Lower leg skin (tissue), 4 donors: ENCODE data around the gene PLGRKT. TPM values are rescaled to one million over a fixed set of nuclear protein-coding genes. Genes with fewer than 3 reads are reported as not detected.

Source experiments
- DNase-seq, 2 donors: peaks; one replicate each; pipeline ENCODE4 v3.0.0-alpha.2; 2019; ENCODE audit warnings: low spot score in 2 of 2
- H3K4me3 ChIP-seq: fragments of 200-600 bp; sonication (generic); 2 replicates; pipeline ENCODE4 v1.5.1; 2017; ENCODE audit warnings: mild to moderate bottlenecking, low read depth; ENCODE audit not compliant: poor library complexity, severe bottlenecking
- CTCF ChIP-seq, 3 donors: fragments of 450-650 bp; IDR thresholded peaks; one replicate each; pipeline ENCODE4 v1.5.1; 2016; ENCODE audit warnings: antibody characterized with exemption in 3 of 3, mild to moderate bottlenecking in 3 of 3, moderate library complexity in 2 of 3
- POLR2A ChIP-seq, 2 donors: fragments of 450-650 bp; IDR thresholded peaks; one replicate each; pipeline ENCODE4 v1.6.1; 2016 to 2017; ENCODE audit warnings: antibody characterized with exemption in 2 of 2, mild to moderate bottlenecking in 1 of 2, moderate library complexity in 1 of 2
- WGBS, 2 donors: methylation state at CpG; one replicate each; pipeline ENCODE4 v1.1.5; 2018; 5-methylcytosine and 5-hydroxymethylcytosine counted together
- intact Hi-C: fragments of 100-400 bp; cut with DNase I; formaldehyde crosslinking; loops from one replicate; pipeline ENCODE4 v1.15.0; 2023; ENCODE audit warnings: low total_unique reads
- total RNA-seq, 4 donors: library from RNA; depleted of rRNA; stranded (reverse); fragments of >200 nt; gene quantifications; one replicate each; pipeline ENCODE4 v1.1.0, GENCODE V29; 2016

The PLGRKT gene
- total RNA-seq, 4 donors from 2014 or later, result 6.1 to 15.3 (median 9.1) TPM

DNA sequence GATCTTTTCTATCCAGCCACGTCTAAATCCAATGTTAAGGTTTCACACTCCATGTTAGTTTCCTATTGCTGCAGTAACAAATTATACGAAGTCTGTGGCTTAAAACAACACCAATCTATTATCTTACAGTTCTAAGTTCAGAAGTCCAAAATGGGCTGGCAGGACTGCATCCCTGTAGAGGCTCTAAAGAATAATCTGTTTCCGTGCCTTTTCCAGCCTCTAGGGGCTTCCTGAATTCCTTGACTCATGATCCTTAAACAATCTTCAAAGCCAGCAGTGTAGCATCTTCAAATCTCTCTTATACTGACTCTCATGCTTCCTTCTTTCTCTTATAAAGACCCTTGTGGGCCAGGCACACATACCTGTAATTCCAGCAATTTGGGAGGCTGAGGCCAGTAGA is 6.8 kb downstream of the PLGRKT start:
- intact Hi-C loops, result no loop called here
- TF ChIP-seq POLR2A (IDR thresholded peaks at IDR 0.05) (no peak), CTCF (IDR thresholded peaks at IDR 0.05) (no peak)
- WGBS, 2 donors, result 51 to 72% methylated on average over 3 of the region's 3 CpGs
- no peak overlapping the region for H3K4me3 ChIP-seq
- DNase-seq, result no peak

DNA sequence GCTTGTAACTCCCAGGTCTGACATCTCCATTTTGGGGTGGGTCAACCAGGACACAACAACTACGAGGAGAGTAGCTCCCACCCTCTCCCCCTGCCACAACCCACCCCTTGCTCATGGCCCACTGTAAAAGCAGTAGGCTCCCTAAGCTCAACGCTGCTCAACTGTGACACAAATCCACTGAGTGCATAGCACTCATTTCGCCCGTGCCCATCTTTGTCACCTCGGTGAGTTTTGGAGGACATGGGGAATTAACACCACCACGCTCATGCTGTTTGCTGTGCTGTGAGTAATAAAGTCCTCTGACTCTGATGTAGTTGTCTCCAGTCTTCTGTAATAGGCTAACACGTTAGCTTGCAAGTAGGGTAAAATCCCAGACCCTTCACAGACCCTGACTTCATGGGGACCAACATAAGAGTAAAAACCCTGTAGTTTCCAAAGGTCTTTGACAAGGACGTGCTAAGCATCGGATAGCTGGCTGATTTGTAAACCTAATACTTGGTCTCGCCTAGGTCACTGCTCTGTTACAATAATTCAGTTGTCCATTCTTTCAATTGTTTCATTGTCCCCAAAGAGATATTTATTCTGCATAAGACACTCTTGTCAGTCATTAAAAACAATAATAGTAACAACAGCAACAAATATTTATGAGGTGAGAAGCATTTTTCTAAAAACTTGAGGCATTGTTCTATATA is 7.7 kb downstream of the PLGRKT start:
- DNase-seq, result no peak
- no peak overlapping the region for H3K4me3 ChIP-seq
- TF ChIP-seq POLR2A (IDR thresholded peaks at IDR 0.05) (no peak), CTCF (IDR thresholded peaks at IDR 0.05) (no peak)
- WGBS, 2 donors, result 94 to 95% methylated on average over 10 of the region's 10 CpGs
- intact Hi-C loops, result no loop called here

- no peak for DNase-seq
- H3K4me3 ChIP-seq, result no peak overlapping the region
- intact Hi-C loops, result no loop called here
- TF ChIP-seq CTCF (IDR thresholded peaks at IDR 0.05), result no peak
- TF ChIP-seq POLR2A (IDR thresholded peaks at IDR 0.05), result no peak
- WGBS, 2 donors, result 90 to 91% methylated on average over 2 of the region's 2 CpGs
Observed at GRCh38 chr9:5428794-5429528, 8.8 kb downstream of the PLGRKT start.

DNA sequence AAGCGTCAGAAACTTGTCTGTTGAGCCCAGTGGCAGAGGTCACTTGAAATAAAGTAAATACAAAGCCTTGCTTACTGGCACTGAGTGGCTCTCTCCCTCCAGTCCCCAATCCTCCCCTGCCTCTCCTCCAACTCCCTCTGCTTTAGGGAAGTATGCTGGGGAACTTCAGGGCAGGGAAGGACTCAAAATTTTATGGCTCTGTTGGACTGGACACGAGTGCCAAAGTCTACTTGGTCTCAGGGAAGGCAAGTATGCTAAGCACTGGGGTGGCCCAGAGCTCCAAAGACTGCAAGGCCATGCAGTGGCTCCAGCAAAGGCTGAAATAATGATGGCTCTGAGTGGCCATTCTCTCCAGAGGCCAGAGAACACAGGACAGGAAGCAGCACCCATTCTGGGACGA is 9.6 kb downstream of the PLGRKT start:
- WGBS, 2 donors, result 78 to 90% methylated on average over 3 of the region's 3 CpGs
- intact Hi-C loops, result no loop called here
- H3K4me3 ChIP-seq, result no peak overlapping the region
- no peak for DNase-seq
- TF ChIP-seq POLR2A (IDR thresholded peaks at IDR 0.05) (no peak), CTCF (IDR thresholded peaks at IDR 0.05) (no peak)

GRCh38 chr9:5427005-5427404 is 10.7 kb downstream of the PLGRKT start:
- intact Hi-C loops, result no loop called here
- DNase-seq, result no peak
- TF ChIP-seq CTCF (IDR thresholded peaks at IDR 0.05) (no peak), POLR2A (IDR thresholded peaks at IDR 0.05) (no peak)
- no peak overlapping the region for H3K4me3 ChIP-seq
